SK-N-MC (cell line): ENCODE results near the gene NEB.

ENCODE experiments used
- EZH2 ChIP-seq: fragments of 200-600 bp; sonication (generic); IDR thresholded peaks from one replicate; pipeline ENCODE4 v1.6.1; 2017; ENCODE audit warnings: antibody characterized with exemption
- FOXP2 ChIP-seq: optimal IDR thresholded peaks from 2 replicates; pipeline ENCODE3; 2011; ENCODE audit warnings: mild to moderate bottlenecking, moderate library complexity; ENCODE audit not compliant: insufficient read depth; ENCODE audit errors: extremely low read length, control extremely low read depth
- POLR2AphosphoS5 ChIP-seq: IDR thresholded peaks from 2 replicates; pipeline ENCODE4 v1.6.1; 2012; ENCODE audit warnings: mild to moderate bottlenecking, low read depth, low read length, borderline replicate concordance

DNA sequence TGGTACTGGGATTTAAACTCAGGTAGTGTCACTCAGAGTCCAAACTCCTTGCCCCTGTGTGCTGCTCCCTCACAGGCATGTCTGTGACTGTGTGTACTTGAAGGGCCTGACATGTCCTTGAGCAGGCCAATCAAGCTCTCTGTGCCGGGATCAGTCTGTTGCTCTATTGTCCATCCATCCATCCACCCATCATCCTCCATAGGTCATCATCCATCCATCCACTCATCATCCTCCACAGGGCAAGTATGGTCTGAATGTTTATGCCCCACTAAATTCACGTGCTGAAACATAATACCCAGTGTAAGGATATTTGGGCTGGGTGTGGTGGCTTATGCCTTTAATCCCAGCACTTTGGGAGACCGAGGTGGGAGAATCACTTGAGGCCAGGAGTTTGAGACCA is 24.5 kb upstream of the NEB start:
- no peak for TF ChIP-seq POLR2AphosphoS5
- no peak for TF ChIP-seq FOXP2
- no peak for TF ChIP-seq EZH2
